Mesenteric fat pad (tissue), 1 donor: ENCODE data around the gene PRKG2. TPM values are rescaled to one million over a fixed set of nuclear protein-coding genes. Genes with fewer than 3 reads are reported as not detected.

ENCODE experiments used
- DNase-seq: peaks from one replicate; pipeline ENCODE4 v3.0.0-alpha.2; 2020; ENCODE audit warnings: low spot score
- total RNA-seq: library from RNA; stranded (reverse); fragmentation: NEBNext Ultra II Directional; extraction: Animal tissue kit (Norgen Biotek cat#: 25700); gene quantifications from one replicate; pipeline ENCODE4 v1.2.1, GENCODE V29; 2021
- donor health status: DM: yes; HTN: yes; CAD: no.

Gene PRKG2
- total RNA-seq, 1 donor from 2014 or later: 0.19 TPM

DNA sequence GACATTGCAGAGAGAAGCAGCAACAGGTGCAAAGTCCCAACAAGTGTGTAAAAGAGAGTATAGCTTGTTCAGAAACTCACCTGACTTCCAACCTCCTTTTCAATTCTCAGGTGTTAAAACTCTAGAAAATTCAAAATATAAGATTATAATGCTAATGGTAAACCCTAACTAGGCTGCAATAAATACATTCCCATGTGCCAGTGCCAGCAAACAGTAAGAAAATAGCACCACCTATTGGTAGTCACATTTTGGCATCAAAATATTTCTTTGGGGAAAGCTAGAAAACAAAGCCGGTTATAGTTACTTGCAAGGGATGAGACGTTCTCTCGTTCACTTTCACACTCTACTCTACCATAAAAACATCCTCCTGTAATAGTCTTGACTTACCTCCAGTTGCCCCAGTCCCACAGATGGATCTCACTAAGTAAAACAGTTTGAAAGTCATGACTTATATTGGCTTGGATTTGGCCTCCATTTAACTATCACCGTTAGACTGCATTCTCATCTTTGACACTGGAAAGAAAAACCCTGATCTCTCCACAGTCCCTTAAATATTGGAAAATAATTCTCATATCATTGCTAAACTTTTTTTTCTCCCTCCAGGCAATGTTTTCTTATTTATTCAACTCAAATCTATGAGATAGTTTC is 174.9 kb downstream of the PRKG2 start:
- no peak for DNase-seq

GRCh38 chr4:81039351-81039972 is 175.6 kb downstream of the PRKG2 start:
- DNase-seq: no peak

DNA sequence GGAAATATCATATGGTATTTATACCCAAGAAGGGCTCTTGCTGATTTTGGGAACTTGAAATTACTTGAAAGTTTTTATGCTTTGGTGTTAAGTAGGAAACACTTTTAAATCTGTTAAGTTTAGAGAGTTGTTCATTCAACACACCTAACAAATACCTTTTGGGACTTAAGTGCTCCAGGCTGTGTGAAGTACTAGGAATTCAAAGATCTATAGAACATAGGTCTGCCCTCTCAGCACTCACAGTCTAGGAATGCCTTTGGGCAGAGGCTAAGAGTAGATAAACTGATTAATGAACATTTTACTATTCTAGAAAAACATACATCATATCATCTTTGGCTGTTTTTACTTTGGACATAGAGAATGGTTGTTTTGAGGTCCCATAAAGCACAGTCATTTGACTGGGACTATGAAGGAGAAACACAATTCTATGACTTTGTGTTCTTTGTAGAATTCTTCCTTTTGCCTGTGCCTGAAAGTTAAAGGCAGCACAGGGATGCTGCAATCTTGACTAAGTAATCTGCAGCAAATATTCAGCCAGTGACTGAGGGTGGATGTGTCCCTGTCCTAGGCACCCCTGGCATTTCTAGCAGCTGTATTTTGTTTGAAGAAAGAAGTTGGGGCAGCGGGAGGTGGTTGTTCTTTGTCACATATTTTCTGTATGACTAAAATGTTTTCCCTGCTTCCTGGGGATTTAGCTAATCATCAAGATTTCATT is 176.2 kb downstream of the PRKG2 start:
- no peak for DNase-seq

Other genes with a start within 250 kb of the PRKG2 start
- gene BMP3, start 184.5 kb downstream of the PRKG2 start, total RNA-seq: not detected